Naive thymus-derived CD4-positive, alpha-beta T cell (primary cell): Measurements from ENCODE around the gene RBMS3. TPM values are rescaled to one million over a fixed set of nuclear protein-coding genes. Genes with fewer than 3 reads are reported as not detected.

Experiments used
- ATAC-seq: fragments of 150-1000 bp; cut with Tn5 transposase; 2 replicates; pipeline ENCODE4 v1.10.0; 2021; ENCODE audit warnings: mild to moderate bottlenecking, moderate library complexity
- CTCF ChIA-PET: fragments of 350-600 bp; sonication (Branson Sonifier 250); formaldehyde crosslinking; loops from one replicate; lab custom pipeline; 2021; ENCODE audit warnings: antibody characterized with exemption; lab: Charles Lee
- POLR2A ChIA-PET: fragments of 350-600 bp; sonication (Branson Sonifier 250); formaldehyde crosslinking; loops from one replicate; lab custom pipeline; 2021; ENCODE audit warnings: antibody characterized with exemption, inconsistent platforms; lab: Charles Lee
- DNase-seq, 9 donors: peaks; one replicate each; pipeline versions ENCODE4 v3.0.0 to v3.0.0-alpha.2; 2020 to 2022; ENCODE audit warnings: mixed read lengths in 1 of 9
- H3K27ac ChIP-seq: one replicate; pipeline ENCODE4 v1.7.0; 2013; ENCODE audit warnings: mild to moderate bottlenecking, low read depth, low read length, moderate library complexity
- H3K27me3 ChIP-seq, 2 donors: one replicate each; pipeline ENCODE4 v1.7.0; 2013; ENCODE audit warnings: low read length in 2 of 2, mild to moderate bottlenecking in 2 of 2, moderate library complexity in 2 of 2; ENCODE audit not compliant: control insufficient read depth in 2 of 2, insufficient read depth in 2 of 2
- H3K36me3 ChIP-seq, 3 experiments: 1 replicate in 2 of 3; 2 replicates in 1 of 3; pipeline ENCODE4 v1.7.0; 2013; ENCODE audit warnings: low read length in 3 of 3, mild to moderate bottlenecking in 3 of 3, moderate library complexity in 1 of 3; ENCODE audit not compliant: insufficient read depth in 3 of 3, control insufficient read depth in 2 of 3
- H3K4me1 ChIP-seq, 2 donors: one replicate each; pipeline ENCODE4 v1.7.0; 2013; ENCODE audit warnings: low read length in 2 of 2, mild to moderate bottlenecking in 2 of 2, moderate library complexity in 1 of 2; ENCODE audit not compliant: control insufficient read depth in 2 of 2, insufficient read depth in 2 of 2
- H3K4me3 ChIP-seq: 2 replicates; pipeline ENCODE4 v1.7.0; 2013; ENCODE audit warnings: mild to moderate bottlenecking, low read length
- H3K9me3 ChIP-seq, 3 experiments: 1 replicate in 2 of 3; 2 replicates in 1 of 3; pipeline ENCODE4 v1.7.0; 2013; ENCODE audit warnings: low read length in 3 of 3; ENCODE audit not compliant: control insufficient read depth in 2 of 3
- H3K27ac Mint-ChIP-seq, 9 donors: one replicate each; pipeline ENCODE4 v1.8.0; 2020 to 2022; ENCODE audit warnings: mixed read lengths in 9 of 9, mild to moderate bottlenecking in 8 of 9, moderate library complexity in 5 of 9, inconsistent platforms in 2 of 9
- H3K27me3 Mint-ChIP-seq, 5 donors: one replicate each; pipeline ENCODE4 v1.8.0; 2021 to 2022; ENCODE audit warnings: mixed read lengths in 5 of 5, mild to moderate bottlenecking in 1 of 5
- H3K36me3 Mint-ChIP-seq, 5 donors: one replicate each; pipeline ENCODE4 v1.8.0; 2020 to 2022; ENCODE audit warnings: mixed read lengths in 5 of 5, mild to moderate bottlenecking in 3 of 5, inconsistent platforms in 1 of 5
- H3K4me1 Mint-ChIP-seq, 7 donors: one replicate each; pipeline ENCODE4 v1.8.0; 2020 to 2022; ENCODE audit warnings: mixed read lengths in 7 of 7, mild to moderate bottlenecking in 3 of 7, inconsistent platforms in 1 of 7
- H3K4me3 Mint-ChIP-seq, 10 donors: one replicate each; pipeline ENCODE4 v1.8.0; 2020 to 2022; ENCODE audit warnings: mild to moderate bottlenecking in 10 of 10, mixed read lengths in 10 of 10, moderate library complexity in 6 of 10, inconsistent platforms in 2 of 10
- H3K9me3 Mint-ChIP-seq, 11 donors: one replicate each; pipeline ENCODE4 v1.8.0; 2020 to 2022; ENCODE audit warnings: mixed read lengths in 11 of 11, mild to moderate bottlenecking in 4 of 11, inconsistent platforms in 1 of 11, moderate library complexity in 1 of 11
- intact Hi-C, 2 donors: fragments of 100-400 bp; cut with micrococcal nuclease; formaldehyde crosslinking; loops; one replicate each; pipeline ENCODE4 v1.15.1; 2023
- polyA plus RNA-seq, 2 donors: library from polyadenylated mRNA; unstranded; fragments of 300-500 nt; fragmentation: Illumina TruSeq; gene quantifications; one replicate each; pipeline ENCODE4 v1.2.3, GENCODE V29; 2021
- total RNA-seq, 6 experiments: library from RNA in 5 of 6; stranded (reverse) in 5 of 6; gene quantifications; 1 replicate in 5 of 6; 2 replicates in 1 of 6; pipeline ENCODE4 v1.2.3 and lab custom pipeline; 2021 to 2026

The RBMS3 gene
- total and polyA plus RNA-seq, 7 experiments from 2014 or later = 0.15 to 4.9 (median 0.49) TPM

DNA sequence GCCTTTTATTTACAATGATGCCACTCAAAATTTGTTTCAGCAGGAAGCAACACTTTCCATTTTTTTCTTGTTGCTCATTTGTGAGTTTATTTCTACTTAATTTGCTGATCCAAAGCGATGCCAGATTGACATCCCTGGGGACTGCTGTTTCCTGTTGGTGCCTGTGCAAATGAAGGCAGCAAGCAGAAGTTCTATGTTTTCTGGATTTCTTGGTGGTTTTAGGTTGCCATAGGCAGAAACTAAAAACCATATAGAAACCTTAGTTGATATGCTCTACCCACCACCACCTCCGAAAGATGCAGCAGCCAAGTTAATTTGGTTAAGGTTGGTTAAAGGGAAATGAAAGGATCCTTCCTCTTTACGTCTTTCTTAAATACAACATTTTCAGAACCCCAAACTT lies 356.2 kb downstream of the RBMS3 start:
- peaks cover 0 to 4% (median 0%) of the 10 kb centered on the region in 11 donors for H3K9me3 Mint-ChIP-seq
- Histone ChIP-seq H3K4me1 (no peaks in the 10 kb centered on the region), H3K36me3 (no peaks in the 10 kb centered on the region), H3K9me3 (no peaks in the 10 kb centered on the region), H3K27ac (no peak overlapping the region), H3K4me3 (no peak overlapping the region), H3K27me3 (no peaks in the 10 kb centered on the region)
- no peak overlapping the region for H3K27ac Mint-ChIP-seq
- DNase-seq (no peak), ATAC-seq (no peak)
- POLR2A ChIA-PET = no interaction called here
- no peaks in the 10 kb centered on the region for H3K36me3 Mint-ChIP-seq
- H3K4me3 Mint-ChIP-seq = no peak overlapping the region
- CTCF ChIA-PET = no interaction called here
- intact Hi-C loops = no loop called here
- H3K4me1 Mint-ChIP-seq = no peaks in the 10 kb centered on the region
- H3K27me3 Mint-ChIP-seq = peaks cover 0 to 9% (median 4%) of the 10 kb centered on the region in 5 donors

DNA sequence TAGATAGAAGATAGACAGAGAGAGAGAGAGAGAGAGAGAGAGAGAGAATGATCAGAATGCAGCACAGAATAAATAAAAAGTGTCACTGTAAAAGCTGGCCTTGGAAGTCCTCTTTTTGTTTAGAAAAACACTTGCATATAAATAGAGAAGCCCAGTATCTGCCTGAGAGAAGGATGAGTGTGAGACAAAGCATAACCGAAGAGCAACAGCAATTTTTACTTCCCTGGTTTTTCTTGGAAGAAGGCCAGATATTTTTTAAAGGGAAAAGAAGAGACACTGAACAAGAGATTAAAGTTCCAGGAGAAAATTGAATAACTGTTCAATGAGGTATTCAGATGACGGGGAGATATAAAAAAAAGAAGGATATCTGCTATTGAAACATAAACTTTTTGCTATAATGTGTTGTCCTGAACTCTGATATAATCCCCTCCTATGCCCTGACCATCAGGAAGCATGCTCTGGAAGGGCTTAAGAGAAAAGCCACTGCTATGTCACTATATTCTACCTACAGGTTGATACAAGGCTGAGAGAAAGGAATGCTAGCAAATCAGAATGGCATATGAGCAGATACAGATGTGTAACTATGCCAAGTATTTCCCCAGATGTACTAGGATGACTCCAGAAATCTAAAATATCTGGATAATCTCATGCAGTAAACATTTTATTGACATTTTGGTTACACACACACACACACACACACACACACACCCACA lies 358.9 kb downstream of the RBMS3 start:
- H3K9me3 Mint-ChIP-seq = peaks cover 0 to 4% (median 0%) of the 10 kb centered on the region in 11 donors
- DNase-seq = no peak
- no peaks in the 10 kb centered on the region for H3K36me3 ChIP-seq
- H3K9me3 ChIP-seq = no peaks in the 10 kb centered on the region
- no peaks in the 10 kb centered on the region for H3K36me3 Mint-ChIP-seq
- ChIA-PET CTCF (no interaction called here), POLR2A (no interaction called here)
- H3K27ac Mint-ChIP-seq = no peak overlapping the region
- intact Hi-C loops = no loop called here
- ATAC-seq = no peak
- no peaks in the 10 kb centered on the region for H3K27me3 ChIP-seq
- H3K27me3 Mint-ChIP-seq = peaks cover 0 to 7% (median 4%) of the 10 kb centered on the region in 5 donors
- H3K4me3 ChIP-seq = no peak overlapping the region
- no peaks in the 10 kb centered on the region for H3K4me1 ChIP-seq
- H3K27ac ChIP-seq = no peak overlapping the region
- no peak overlapping the region for H3K4me3 Mint-ChIP-seq
- H3K4me1 Mint-ChIP-seq = no peaks in the 10 kb centered on the region

DNA sequence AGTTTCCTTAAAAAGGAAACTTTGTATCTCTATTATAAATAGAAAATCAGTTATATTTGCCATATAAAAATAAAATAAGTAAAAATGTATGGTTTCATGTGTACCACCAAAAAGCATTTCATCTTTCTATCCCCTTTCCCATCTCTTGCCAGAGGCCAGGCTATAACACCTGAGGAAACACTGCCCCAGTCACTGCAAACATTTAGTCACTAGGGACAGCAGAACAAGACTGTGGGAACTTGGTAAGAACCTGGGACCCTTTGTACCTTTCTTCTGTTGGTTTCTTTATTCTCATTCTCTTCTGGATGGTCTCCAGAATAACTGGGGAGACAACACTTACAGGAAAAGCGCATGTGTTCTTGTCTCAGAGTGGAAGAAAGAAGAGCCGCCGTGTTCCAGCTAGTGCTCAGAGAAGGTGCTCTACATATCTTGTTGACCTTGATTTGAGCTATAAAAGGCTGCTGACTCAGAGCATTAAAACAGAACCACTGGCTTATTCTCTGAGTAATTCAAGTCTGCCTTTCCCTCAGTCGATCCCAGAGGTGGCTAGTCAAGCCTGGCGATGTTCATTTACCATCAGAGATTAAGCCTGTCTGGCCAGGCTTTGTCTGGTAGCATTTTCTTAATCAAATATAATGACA lies 361.6 kb downstream of the RBMS3 start:
- Mint-ChIP-seq H3K9me3 (peaks cover 0 to 2% (median 0%) of the 10 kb centered on the region in 11 donors), H3K27me3 (peaks cover 0 to 6% (median 4%) of the 10 kb centered on the region in 5 donors), H3K4me3 (no peak overlapping the region), H3K4me1 (no peaks in the 10 kb centered on the region), H3K36me3 (no peaks in the 10 kb centered on the region), H3K27ac (no peak overlapping the region)
- CTCF ChIA-PET = no interaction called here
- H3K27ac ChIP-seq = no peak overlapping the region
- intact Hi-C loops = no loop called here
- POLR2A ChIA-PET = no interaction called here
- no peaks in the 10 kb centered on the region for H3K9me3 ChIP-seq
- ATAC-seq (no peak), DNase-seq (no peak)
- H3K36me3 ChIP-seq = no peaks in the 10 kb centered on the region
- H3K4me3 ChIP-seq = no peak overlapping the region
- no peaks in the 10 kb centered on the region for H3K4me1 ChIP-seq
- no peaks in the 10 kb centered on the region for H3K27me3 ChIP-seq

DNA sequence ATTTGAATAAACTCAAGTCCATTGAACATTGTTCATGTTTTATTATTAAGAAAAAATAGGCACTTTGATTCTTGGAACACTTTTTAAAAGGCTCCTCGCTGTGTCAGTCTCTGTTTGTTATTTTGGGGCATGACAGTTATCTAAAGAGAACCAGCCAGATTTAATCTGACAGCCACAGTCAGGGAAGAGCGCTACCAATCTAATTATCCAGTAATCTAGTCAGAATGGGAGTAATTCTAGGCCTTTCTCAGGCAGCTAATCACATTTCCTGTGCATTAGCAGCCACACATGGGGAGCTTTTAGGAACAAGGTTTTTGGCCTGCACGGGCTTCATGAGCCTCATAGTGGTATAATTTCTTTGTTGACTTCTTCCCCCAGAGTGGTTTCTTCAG lies 362.2 kb downstream of the RBMS3 start:
- no peaks in the 10 kb centered on the region for H3K9me3 ChIP-seq
- no peaks in the 10 kb centered on the region for H3K27me3 ChIP-seq
- no peak overlapping the region for H3K4me3 ChIP-seq
- Mint-ChIP-seq H3K27me3 (peaks cover 0 to 6% (median under 1%) of the 10 kb centered on the region in 5 donors), H3K9me3 (peaks cover 0 to 2% (median 0%) of the 10 kb centered on the region in 11 donors), H3K4me3 (no peak overlapping the region), H3K27ac (no peak overlapping the region), H3K36me3 (no peaks in the 10 kb centered on the region), H3K4me1 (no peaks in the 10 kb centered on the region)
- H3K27ac ChIP-seq = no peak overlapping the region
- ChIA-PET CTCF (no interaction called here), POLR2A (no interaction called here)
- H3K36me3 ChIP-seq = no peaks in the 10 kb centered on the region
- no peaks in the 10 kb centered on the region for H3K4me1 ChIP-seq
- intact Hi-C loops = no loop called here
- DNase-seq = no peak
- no peak for ATAC-seq

DNA sequence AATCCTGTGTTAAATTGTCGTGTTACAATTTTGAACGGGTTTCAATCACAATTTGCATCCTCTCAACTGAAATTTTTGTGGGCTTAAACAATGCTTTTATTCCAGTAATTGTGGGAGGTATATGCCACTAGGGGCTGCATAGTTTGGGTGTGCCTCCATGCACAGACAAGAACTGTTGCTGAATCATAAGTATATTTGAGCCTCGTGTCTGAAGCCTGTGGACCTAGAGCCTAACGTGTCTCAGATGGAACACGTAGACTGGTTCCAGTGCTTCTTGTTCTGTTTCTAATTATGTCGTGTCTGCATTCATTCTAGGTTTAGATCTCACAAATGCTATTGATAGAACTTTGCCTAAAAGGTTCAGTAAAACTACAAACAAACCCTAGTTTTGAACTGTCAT lies 363.4 kb downstream of the RBMS3 start:
- H3K27me3 Mint-ChIP-seq = peaks cover 0 to 6% (median 0%) of the 10 kb centered on the region in 5 donors
- no peaks in the 10 kb centered on the region for H3K4me1 Mint-ChIP-seq
- H3K9me3 Mint-ChIP-seq = no peaks in the 10 kb centered on the region
- ATAC-seq = no peak
- DNase-seq = no peak
- Histone ChIP-seq H3K4me3 (no peak overlapping the region), H3K27me3 (no peaks in the 10 kb centered on the region), H3K27ac (no peak overlapping the region), H3K9me3 (no peaks in the 10 kb centered on the region), H3K4me1 (no peaks in the 10 kb centered on the region), H3K36me3 (no peaks in the 10 kb centered on the region)
- no peak overlapping the region for H3K4me3 Mint-ChIP-seq
- intact Hi-C loops = no loop called here
- ChIA-PET POLR2A (no interaction called here), CTCF (no interaction called here)
- H3K27ac Mint-ChIP-seq = no peak overlapping the region
- H3K36me3 Mint-ChIP-seq = no peaks in the 10 kb centered on the region

DNA sequence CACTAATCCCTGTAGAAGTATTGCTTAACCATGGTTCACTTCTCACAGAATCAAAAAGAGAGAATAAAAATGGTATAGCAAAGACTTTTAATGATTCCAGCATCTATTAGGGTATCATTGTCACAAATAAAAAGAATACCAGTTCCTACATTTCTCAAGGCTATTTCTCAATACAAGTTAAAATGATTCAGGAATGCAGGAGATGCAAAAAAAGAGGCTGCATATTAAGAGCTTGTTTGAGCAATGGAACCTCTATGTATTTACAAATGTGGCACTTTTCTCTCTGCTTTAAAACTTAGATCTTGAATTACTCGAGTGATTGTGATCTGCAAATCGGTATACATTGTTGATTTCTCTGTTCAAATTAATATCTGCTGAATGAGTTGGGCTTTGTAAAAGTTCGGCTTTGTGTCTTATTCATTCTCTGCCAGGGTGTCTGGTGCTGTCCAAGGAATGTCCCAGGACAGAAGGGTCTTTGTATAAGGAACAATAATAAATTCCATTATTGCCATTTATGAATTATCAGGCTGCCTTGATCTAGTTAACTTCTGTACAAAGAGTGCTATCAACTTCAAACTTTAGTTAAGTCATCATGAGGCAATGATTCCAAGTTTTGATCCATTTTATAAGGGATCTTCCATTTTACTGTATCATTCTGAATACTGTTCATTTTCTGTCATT lies 364.2 kb downstream of the RBMS3 start:
- H3K4me3 Mint-ChIP-seq = no peak overlapping the region
- CTCF ChIA-PET = no interaction called here
- no peaks in the 10 kb centered on the region for H3K9me3 Mint-ChIP-seq

More for the DNA sequence above, 364.2 kb downstream of the RBMS3 start:
- no peaks in the 10 kb centered on the region for H3K4me1 ChIP-seq
- POLR2A ChIA-PET = no interaction called here
- DNase-seq (no peak), ATAC-seq (no peak)
- H3K4me3 ChIP-seq = no peak overlapping the region
- intact Hi-C loops = no loop called here
- no peaks in the 10 kb centered on the region for H3K9me3 ChIP-seq
- no peaks in the 10 kb centered on the region for H3K27me3 ChIP-seq
- H3K36me3 ChIP-seq = no peaks in the 10 kb centered on the region
- peaks cover 0 to 4% (median 0%) of the 10 kb centered on the region in 7 donors for H3K4me1 Mint-ChIP-seq
- H3K27me3 Mint-ChIP-seq = peaks cover 0 to 6% (median 3%) of the 10 kb centered on the region in 5 donors
- H3K27ac ChIP-seq = no peak overlapping the region
- H3K27ac Mint-ChIP-seq = no peak overlapping the region
- no peaks in the 10 kb centered on the region for H3K36me3 Mint-ChIP-seq
